Progenitor cell of endocrine pancreas (in vitro differentiated cells): ENCODE data around the gene PHYHD1. TPM values are rescaled to one million over a fixed set of nuclear protein-coding genes. Genes with fewer than 3 reads are reported as not detected.

ENCODE experiments used
- DNase-seq: peaks from one replicate; pipeline ENCODE4 v3.0.0; 2021; ENCODE audit warnings: low spot score; ENCODE audit not compliant: unreplicated experiment
- H3K27ac Mint-ChIP-seq: 2 replicates; pipeline ENCODE4 v1.8.0; 2021; ENCODE audit warnings: mild to moderate bottlenecking, moderate library complexity, mixed read lengths
- H3K27me3 Mint-ChIP-seq: 2 replicates; pipeline ENCODE4 v1.8.0; 2021; ENCODE audit warnings: mixed read lengths
- H3K36me3 Mint-ChIP-seq: 2 replicates; pipeline ENCODE4 v1.8.0; 2022; ENCODE audit warnings: mixed read lengths; ENCODE audit not compliant: insufficient read depth
- H3K4me1 Mint-ChIP-seq: 2 replicates; pipeline ENCODE4 v1.8.0; 2021; ENCODE audit warnings: low read depth, mixed read lengths
- H3K4me3 Mint-ChIP-seq: 2 replicates; pipeline ENCODE4 v1.8.0; 2021; ENCODE audit warnings: low read depth, mild to moderate bottlenecking, moderate library complexity, mixed read lengths
- H3K9me3 Mint-ChIP-seq: 2 replicates; pipeline ENCODE4 v1.8.0; 2021; ENCODE audit warnings: low read depth, mixed read lengths
- total RNA-seq: library from RNA; stranded (reverse); gene quantifications from 2 replicates; pipeline ENCODE4 v1.2.1, GENCODE V29; 2021
- TF ChIP-seq, protein P1 (sequence below): fragments of 200-600 bp; sonication (generic); IDR thresholded peaks from one replicate; pipeline ENCODE4 v1.5.0; 2021; ENCODE audit warnings: antibody characterized with exemption, mild to moderate bottlenecking; ENCODE audit not compliant: unreplicated experiment

PHYHD1 gene
- total RNA-seq, 1 donor from 2014 or later, result 19.9 TPM

DNA sequence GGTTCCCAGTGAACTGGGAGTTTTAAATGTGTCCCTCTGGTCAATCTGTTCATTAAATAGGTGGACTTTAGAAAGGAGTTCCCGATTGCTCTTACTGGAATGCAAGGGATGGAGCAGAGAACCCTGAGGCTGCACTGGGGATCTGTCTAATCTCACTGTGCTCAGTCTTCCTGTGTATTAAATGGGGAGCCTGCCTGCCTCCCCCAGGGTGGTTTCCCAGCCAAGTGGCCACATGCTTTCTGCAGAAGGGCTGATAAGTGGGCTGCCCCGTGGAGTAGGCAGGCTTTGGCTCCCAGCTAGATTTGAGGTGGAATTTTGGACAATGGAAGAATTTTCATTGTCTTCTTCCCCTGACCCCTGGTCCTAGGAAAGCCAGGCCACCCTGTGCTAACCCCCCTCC is 14.0 kb upstream of the PHYHD1 start:
- Mint-ChIP-seq H3K9me3 (no peaks in the 10 kb centered on the region), H3K27me3 (no peaks in the 10 kb centered on the region), H3K36me3 (peaks cover 16% of the 10 kb centered on the region), H3K27ac (peak overlapping the region; percentile 73), H3K4me3 (no peak overlapping the region), H3K4me1 (peaks cover 4% of the 10 kb centered on the region)
- TF ChIP-seq, protein P1, sequence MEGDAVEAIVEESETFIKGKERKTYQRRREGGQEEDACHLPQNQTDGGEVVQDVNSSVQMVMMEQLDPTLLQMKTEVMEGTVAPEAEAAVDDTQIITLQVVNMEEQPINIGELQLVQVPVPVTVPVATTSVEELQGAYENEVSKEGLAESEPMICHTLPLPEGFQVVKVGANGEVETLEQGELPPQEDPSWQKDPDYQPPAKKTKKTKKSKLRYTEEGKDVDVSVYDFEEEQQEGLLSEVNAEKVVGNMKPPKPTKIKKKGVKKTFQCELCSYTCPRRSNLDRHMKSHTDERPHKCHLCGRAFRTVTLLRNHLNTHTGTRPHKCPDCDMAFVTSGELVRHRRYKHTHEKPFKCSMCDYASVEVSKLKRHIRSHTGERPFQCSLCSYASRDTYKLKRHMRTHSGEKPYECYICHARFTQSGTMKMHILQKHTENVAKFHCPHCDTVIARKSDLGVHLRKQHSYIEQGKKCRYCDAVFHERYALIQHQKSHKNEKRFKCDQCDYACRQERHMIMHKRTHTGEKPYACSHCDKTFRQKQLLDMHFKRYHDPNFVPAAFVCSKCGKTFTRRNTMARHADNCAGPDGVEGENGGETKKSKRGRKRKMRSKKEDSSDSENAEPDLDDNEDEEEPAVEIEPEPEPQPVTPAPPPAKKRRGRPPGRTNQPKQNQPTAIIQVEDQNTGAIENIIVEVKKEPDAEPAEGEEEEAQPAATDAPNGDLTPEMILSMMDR, result no peak
- no peak for DNase-seq

DNA sequence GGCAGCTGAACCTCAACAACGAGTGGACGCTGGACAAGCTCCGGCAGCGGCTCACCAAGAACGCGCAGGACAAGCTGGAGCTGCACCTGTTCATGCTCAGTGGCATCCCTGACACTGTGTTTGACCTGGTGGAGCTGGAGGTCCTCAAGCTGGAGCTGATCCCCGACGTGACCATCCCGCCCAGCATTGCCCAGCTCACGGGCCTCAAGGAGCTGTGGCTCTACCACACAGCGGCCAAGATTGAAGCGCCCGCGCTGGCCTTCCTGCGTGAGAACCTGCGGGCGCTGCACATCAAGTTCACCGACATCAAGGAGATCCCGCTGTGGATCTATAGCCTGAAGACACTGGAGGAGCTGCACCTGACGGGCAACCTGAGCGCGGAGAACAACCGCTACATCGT is 12.4 kb upstream of the PHYHD1 start:
- Mint-ChIP-seq H3K4me3 (no peak overlapping the region), H3K9me3 (no peaks in the 10 kb centered on the region), H3K36me3 (peaks cover 18% of the 10 kb centered on the region), H3K27me3 (no peaks in the 10 kb centered on the region), H3K4me1 (peaks cover 20% of the 10 kb centered on the region), H3K27ac (no peak overlapping the region)
- TF ChIP-seq, protein P1, result no peak
- DNase-seq, result no peak

DNA sequence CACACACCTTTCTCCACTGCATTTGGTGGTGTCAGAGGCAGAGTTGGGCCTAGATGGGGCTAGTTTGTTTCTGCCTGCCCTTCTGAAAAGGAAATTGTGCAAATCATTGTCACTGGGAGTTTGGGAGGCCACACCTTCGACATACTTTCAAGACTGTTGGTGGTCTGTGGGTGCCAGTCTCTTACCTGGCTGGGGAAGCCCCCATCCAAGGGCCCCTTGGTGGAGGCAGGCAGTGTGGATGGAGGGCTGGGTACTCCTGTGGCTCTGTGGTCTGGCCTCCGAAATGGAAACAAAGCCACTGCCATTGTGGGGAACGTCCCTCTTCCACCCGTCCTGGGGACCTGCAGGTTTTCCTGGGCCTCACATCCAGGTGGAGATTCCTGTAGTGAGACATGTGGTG is 10.9 kb upstream of the PHYHD1 start:
- Mint-ChIP-seq H3K27ac (no peak overlapping the region), H3K4me3 (no peak overlapping the region), H3K36me3 (peaks cover 19% of the 10 kb centered on the region), H3K27me3 (no peaks in the 10 kb centered on the region), H3K9me3 (no peaks in the 10 kb centered on the region), H3K4me1 (peaks cover 21% of the 10 kb centered on the region)
- DNase-seq, result no peak
- TF ChIP-seq, protein P1, result no peak

DNA sequence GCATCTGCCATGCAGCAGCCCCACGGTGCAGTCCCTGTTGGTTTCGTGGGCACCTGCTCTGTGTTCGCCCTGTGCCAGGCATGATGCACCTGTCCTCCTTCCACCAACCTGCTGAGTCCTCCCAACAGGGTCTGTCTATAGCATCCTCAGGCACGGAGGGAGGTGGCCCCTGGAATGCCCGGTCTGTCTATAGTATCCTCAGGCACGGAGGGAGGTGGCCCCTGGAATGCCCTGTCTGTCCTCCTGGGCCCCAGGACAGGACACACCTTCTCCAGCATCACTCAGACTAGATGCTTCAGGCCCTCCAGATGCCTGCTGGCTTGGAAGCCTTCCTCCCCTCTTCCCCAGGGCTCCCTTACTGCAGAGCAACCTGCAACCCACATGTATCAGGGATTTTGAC is 9.9 kb upstream of the PHYHD1 start:
- Mint-ChIP-seq H3K4me3 (no peak overlapping the region), H3K4me1 (peaks cover 21% of the 10 kb centered on the region), H3K27ac (peak overlapping the region; percentile 65), H3K9me3 (no peaks in the 10 kb centered on the region), H3K36me3 (peaks cover 20% of the 10 kb centered on the region), H3K27me3 (no peaks in the 10 kb centered on the region)
- DNase-seq, result no peak
- TF ChIP-seq, protein P1, result no peak

DNA sequence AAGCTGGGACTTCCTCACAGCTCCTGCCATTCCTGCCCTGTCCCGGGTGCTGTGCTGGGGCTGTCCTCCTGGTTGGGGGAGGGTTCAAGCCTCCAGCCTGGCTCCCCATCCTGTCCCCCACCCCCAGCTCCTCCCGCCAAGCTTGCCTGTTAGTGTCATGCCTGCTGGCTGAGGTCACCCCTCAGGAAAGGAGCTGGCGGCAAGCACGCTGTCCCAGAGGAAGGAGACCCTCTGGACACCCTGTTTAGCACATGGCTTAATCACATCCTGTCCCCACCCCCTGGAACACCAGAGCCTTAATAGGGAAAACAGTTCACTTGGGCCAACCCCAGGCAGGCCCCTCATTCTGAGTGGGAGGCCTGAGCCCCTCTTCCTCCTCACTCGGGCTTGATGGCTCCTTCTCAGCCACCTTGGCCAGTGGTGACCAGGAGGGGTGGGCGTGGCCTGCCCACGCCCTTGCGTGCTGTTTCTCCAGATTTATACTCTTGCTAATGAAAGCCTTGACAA is 9.2 kb upstream of the PHYHD1 start:
- no peaks in the 10 kb centered on the region for H3K9me3 Mint-ChIP-seq
- TF ChIP-seq, protein P1, result no peak
- H3K36me3 Mint-ChIP-seq, result peaks cover 21% of the 10 kb centered on the region
- H3K27me3 Mint-ChIP-seq, result no peaks in the 10 kb centered on the region
- H3K4me1 Mint-ChIP-seq, result peaks cover 21% of the 10 kb centered on the region
- no peak for DNase-seq
- no peak overlapping the region for H3K4me3 Mint-ChIP-seq
- peak overlapping the region; percentile 93 for H3K27ac Mint-ChIP-seq
